ENCODE data around the gene CERS6. TPM values are rescaled to one million over a fixed set of nuclear protein-coding genes. Genes with fewer than 3 reads are reported as not detected.
"Not testable (repeated sequence)": the region's sequence is repeated elsewhere in the genome, so short reads cannot be mapped to it uniquely, and the experiment has no call there.

Gene CERS6
- total RNA-seq, 4 donors from 2014 or later, result 25.9 to 57.2 (median 35.8) TPM

DNA sequence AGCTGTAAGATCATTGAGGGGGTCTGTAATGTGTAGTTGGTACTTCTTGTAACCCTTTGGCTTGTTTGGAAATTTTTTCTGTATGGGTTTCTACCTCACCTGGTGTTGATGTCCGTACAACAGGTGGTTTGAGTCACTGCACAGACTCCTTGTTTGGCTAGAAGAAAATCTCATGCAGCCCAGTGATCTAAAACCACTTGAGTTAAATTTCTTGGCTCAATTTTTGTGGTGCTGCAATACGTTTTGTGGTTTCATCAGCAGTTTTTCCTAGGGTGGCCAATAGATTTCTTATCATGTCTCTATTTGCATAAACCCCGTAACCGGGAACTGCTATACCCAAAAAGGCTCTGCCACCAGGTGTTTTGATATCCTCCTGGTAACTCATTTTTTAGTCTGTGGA is 43.4 kb downstream of the CERS6 start:
- DNase-seq (ENCODE audit: low spot score), result no peak
- no peak for ATAC-seq (ENCODE audit: low FRiP score)
- TF ChIP-seq, protein P1, sequence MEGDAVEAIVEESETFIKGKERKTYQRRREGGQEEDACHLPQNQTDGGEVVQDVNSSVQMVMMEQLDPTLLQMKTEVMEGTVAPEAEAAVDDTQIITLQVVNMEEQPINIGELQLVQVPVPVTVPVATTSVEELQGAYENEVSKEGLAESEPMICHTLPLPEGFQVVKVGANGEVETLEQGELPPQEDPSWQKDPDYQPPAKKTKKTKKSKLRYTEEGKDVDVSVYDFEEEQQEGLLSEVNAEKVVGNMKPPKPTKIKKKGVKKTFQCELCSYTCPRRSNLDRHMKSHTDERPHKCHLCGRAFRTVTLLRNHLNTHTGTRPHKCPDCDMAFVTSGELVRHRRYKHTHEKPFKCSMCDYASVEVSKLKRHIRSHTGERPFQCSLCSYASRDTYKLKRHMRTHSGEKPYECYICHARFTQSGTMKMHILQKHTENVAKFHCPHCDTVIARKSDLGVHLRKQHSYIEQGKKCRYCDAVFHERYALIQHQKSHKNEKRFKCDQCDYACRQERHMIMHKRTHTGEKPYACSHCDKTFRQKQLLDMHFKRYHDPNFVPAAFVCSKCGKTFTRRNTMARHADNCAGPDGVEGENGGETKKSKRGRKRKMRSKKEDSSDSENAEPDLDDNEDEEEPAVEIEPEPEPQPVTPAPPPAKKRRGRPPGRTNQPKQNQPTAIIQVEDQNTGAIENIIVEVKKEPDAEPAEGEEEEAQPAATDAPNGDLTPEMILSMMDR (IDR thresholded peaks at IDR 0.05), result no peak

DNA sequence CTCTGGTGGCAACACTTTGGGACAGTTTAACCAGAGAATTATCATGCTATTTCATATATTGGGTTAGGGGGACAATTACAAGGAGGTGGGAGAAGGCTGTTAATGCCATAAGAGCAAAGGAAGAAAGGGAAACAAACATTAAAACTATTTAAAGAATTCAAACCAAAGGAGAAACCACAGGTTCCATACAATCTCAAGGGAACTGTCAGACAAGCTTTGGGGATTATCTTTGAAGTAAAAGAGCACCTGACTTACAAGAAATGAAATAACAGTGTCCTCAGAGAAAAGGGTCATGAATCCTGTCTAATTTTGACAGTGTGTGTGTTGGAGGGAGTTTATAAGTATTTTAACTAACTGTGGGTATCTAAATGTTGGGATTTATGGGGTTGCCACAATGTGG is 44.4 kb downstream of the CERS6 start:
- TF ChIP-seq, protein P1 (IDR thresholded peaks at IDR 0.05), result no peak
- no peak for DNase-seq (ENCODE audit: low spot score)
- no peak for ATAC-seq (ENCODE audit: low FRiP score)

DNA sequence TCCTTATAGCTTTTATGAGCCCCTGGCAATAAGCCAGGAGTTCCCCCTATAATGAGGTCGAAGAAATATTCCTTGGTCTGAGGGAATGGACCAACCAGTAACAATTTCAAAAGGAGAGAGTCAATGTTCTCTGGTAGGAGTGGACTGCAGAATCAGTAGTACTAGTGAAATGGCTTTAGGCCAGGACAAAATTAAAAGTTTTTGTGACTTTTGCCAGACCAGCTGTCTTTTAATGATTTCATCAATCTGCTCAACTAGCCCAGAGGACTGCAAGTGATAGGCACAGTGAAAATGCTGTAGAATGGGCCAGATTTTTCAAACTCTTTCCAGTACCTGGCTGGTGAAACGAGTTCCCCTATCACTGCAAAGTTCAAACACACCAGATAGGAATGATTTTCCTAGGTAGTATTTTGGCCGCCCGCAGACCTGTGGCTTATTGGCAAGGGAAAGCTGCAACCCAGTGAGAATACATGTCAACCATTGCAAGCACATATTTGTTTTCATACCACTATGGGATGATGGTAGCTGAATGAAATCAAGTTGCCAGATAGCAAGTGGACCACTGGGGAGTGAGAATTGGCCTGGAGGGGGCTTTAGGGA is 45.5 kb downstream of the CERS6 start:
- DNase-seq (ENCODE audit: low spot score) (no peak), ATAC-seq (ENCODE audit: low FRiP score) (no peak)
- TF ChIP-seq, protein P1 (IDR thresholded peaks at IDR 0.05), result no peak

DNA sequence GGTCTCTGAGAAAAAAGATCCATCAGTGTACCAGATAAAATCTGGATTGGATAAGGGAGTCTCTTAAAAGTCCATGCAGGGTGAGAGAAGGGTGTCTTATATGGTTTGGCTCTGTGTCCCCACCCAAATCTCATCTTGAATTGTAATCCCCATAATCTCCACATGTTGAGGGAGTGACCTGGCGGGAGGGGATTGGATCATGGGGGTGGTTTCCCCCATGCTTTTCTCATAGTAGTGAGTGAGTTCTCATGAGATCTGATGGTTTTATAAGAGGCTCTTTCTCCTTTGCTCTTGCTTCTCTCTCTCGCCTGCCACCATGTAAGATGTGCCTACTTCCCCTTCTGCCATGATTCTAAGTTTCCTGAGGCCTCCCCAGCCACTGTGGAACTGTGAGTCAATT is 46.8 kb downstream of the CERS6 start:
- not testable (repeated sequence) for ATAC-seq (ENCODE audit: low FRiP score); DNase-seq (ENCODE audit: low spot score)

DNA sequence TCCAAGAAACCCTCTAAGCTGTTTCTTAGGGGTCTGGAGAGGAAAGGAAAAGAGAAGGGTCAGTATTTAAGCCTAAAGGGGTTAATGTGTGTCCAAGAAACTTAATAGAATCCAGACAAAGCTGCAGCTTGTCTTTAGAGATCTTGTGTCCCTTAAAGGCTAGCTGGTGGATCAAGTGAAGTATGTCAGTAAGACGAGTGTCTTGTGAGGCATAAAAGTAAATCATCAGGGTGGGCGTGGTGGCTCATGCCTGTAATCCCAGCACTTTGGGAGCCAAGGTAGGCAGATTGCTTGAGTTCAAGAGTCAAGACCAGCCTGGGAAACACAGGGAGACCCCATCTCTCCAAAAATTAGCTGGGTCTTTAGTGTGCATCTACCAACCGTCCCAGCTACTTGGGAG is 47.8 kb downstream of the CERS6 start:
- TF ChIP-seq, protein P1 (IDR thresholded peaks at IDR 0.05), result no peak
- ATAC-seq (ENCODE audit: low FRiP score), result no peak
- no peak for DNase-seq (ENCODE audit: low spot score)

DNA sequence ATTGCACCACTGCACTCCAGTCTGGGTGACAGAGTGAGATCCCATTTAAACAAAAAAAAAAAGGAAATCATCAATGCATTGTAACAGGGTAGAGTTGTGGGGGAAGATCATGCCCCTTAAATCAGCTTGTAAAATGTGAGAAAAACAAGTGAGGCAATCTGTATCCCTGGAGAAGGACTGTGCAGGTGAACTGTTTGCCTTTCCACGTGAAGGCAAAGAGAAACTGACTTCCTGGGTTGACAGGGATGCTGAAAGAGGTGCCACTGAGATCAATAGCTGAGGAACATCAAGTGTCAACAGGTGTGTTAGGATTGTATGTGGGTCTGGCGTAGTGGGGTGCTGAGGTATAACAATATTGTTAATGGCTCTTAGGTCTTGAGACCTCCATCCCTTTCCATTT is 48.3 kb downstream of the CERS6 start:
- TF ChIP-seq, protein P1 (IDR thresholded peaks at IDR 0.05), result no peak
- ATAC-seq (ENCODE audit: low FRiP score) (no peak), DNase-seq (ENCODE audit: low spot score) (no peak)

DNA sequence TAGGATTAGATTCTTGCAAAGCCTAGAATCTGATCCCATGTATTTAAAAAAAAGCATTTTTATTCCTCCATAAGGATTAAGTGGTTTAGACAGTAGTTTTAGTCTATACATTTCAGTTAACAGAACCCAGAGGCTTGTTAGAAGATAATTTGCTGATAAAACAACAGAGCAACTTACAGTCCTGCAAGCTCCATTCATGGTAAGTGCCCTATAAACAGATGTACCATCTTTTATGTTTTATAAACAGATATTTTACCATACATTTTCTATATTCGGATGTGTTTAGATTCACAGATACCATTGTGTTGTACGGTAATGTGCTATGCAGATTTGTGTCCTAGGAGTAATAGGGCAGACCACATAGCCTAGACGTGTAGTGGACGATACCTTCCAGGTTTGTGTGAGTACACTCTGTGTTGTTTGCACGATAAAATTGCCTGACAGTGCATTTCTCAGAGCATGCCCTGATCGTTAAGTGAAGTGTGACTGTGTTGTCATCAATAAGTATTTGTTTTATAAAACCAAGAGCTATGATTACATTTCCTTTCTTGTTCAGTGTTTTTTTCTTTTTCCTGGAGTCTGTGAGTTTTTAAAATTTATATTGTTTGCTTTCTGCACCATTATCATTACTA is 54.2 kb downstream of the CERS6 start:
- ATAC-seq (ENCODE audit: low FRiP score), result no peak
- TF ChIP-seq, protein P1 (IDR thresholded peaks at IDR 0.05), result no peak
- DNase-seq (ENCODE audit: low spot score), result no peak
